ENCODE measurements around the gene WDR19.
"Not testable (repeated sequence)": the region's sequence is repeated elsewhere in the genome, so short reads cannot be mapped to it uniquely, and the experiment has no call there.

- TF ChIP-seq CTCF, POLR2A (IDR thresholded peaks at IDR 0.05): not testable (repeated sequence)
Observed at GRCh38 chr4:39292433-39292832, 110.1 kb downstream of the WDR19 start.
